GM18499 (cell line): ENCODE data around the gene LEPROT.

ENCODE experiments used
- ATAC-seq: cut with Tn5 transposase; IDR thresholded peaks from one replicate; pipeline ENCODE4 v1.9.1; 2021; ENCODE audit warnings: moderate number of reproducible peaks; ENCODE audit not compliant: insufficient read depth, unreplicated experiment

Gene LEPROT

DNA sequence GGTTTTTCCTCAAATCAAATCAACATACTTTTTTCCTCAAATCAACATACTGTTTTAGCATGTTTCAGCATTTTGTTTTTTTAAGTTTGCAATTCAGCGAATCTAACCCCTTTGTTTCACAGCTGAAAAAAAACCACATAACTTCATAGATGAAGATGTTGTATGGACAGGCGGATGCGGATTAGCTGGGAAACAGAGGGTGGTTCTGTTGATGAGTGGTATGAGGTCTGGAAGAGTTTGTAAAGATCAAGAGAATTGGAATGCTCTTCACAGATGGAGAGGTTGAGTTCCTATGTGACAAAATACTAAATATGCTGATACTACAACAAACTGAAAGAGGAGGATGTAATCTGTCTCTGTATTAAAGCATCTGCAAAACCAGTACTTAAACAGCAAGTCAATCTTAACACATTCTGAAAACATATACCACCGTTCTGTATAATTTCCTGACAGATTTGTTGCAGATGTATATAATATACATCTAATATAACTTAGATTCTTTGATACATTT, 10.6 kb upstream of the LEPROT start:
- no peak for ATAC-seq

GRCh38 chr1:65412256-65412983, 8.0 kb upstream of the LEPROT start:
- no peak for ATAC-seq

- ATAC-seq, result no peak
These were observed 7.5 kb upstream of the LEPROT start for GRCh38 chr1:65412984-65413375.

GRCh38 chr1:65414538-65414937, 5.9 kb upstream of the LEPROT start:
- ATAC-seq, result no peak

DNA sequence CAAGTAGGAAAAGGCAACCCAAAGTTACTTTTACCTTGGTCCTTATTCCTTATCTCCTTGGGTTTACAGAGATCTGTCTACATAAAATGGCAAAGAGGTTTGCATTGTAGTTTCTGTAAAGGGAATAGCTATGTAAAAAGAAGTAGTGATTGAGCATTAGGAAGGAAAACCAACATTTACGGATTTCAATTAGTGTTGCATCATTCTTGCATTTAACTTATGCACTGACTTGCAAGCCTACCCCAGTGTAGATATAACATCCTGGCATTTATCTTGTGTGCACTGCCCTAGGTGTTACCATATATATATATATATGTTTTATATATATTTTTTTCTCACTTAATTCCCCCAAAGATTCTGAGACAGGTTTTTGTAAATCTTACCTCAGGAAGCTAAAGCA, 3.7 kb upstream of the LEPROT start:
- ATAC-seq, result no peak

DNA sequence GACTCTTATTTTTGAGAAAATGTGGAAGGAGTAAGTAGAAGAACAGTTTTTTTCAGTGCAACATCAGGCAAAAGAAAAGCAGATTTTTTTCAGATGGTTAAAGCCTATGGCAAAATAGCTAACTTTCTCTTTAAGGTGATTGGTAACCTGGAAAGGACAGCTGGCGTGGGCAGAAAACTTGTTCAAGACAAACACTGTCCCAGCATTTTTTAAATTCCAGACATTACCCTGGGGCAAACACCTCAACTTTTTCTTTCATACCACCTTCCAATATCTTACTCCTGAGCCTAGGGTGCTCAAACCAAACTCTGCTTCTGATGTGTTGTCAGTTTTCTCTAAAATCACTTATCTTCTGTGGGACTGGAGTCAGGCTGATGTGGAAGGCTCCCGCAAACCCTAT, 2.7 kb upstream of the LEPROT start:
- ATAC-seq, result no peak

DNA sequence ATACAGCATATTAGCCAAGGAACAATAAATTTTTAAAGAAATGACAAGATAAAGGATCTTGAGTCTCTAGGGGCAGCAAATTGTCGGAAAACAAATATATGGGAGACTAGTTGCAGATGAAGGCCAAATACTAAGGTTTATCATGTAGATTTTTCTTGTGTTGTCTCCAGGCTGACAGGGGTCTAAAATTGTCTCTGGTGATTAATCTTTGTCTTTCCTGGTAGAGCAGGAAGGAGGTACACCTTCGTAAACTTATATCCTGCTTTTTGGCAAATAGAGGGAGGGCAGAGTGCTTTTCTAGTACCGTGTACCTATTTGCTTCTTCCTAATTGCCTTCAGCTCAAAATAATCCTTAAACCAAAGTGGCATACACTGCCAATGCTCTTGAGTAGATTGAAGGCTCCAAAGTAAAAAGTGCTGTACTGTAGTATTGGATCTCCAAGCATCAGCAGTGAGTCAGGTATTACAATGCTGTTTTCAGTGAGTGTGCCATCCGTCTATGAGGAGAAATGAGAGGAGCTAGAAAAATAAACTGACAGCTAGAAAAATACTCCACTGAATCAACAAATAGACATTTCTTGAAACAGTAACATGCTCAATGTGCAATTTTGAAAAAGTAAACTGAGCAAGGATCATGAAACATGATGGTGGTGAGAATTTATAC, 1.8 kb upstream of the LEPROT start:
- no peak for ATAC-seq

DNA sequence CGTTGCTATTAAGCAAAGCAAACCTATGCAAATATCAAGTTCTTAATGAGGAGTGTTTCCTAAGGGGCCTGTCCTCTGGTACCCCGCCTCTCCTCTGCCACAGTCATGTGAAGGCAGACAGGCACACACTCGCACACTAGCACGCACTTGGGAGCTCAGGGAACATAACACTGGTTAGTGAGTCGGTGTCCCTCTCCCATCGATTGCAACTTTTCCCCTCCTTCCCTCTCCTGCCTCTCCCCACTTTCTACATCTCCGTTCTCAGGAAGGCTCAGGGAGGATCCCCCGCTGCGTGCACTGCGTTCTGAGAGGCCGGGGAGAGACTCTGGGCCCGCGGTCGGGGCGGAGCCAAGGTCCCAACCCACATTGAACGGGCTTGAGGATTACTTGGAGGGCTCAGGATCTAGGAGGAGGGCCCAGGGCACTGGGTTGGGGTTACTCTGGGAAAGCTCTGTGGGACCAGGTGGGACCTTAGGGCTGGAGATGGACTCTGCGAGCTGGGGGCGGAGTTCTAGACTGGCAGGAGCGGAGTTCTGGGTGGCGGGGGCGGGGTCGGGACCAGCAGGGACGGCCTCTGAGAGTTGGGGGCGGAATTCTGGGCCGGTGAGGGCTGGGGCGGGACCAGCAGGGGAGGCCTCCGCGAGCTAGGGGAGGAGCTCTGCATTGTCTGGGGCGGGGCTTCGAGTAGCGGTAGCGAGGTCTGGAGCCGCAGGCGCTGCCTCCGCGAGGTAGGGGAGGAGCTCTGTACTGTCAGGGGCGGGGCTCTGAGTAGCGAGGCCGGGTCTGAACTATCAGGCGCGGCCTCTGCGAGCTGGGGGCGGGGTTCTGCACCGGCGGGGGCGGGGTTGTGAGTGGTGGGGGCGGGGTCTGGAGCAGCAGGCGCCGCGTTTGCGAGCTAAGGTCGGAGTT, 533 bp upstream of the LEPROT start:
- ATAC-seq, result peak; percentile 82

DNA sequence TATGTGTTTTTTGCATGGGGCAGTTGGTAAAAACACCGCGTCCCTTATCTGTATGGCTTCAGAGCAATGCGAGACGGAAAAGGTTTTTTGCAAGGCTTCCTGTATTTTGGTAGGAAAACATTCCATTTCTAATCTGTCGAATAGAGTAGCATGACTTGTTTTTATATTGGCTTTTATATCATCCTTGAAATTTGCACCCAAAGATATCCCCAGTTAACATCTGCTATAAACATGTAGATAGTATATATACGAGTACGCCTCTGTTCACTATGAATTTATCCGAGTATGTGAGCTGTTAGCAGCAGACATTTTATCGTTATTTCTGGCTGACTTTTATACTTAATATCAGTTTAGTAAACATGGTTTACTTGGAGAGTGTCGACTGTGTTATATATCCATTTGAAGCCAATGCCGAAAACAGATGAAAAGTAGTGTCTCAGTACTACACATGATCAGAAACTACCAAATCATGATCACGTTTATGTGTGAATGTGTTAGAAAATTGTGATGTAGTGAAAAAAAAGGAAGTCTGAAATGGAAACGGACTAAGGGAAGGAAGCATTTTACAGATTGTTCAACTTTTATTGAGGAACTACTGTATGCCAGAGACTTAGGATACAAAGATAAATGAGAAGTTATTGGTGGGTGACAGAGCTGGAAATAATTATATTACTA, 1.0 kb downstream of the LEPROT start:
- ATAC-seq, result no peak

- ATAC-seq, result no peak
These were observed 2.1 kb downstream of the LEPROT start for GRCh38 chr1:65422241-65423203.

- no peak for ATAC-seq
These were observed 3.6 kb downstream of the LEPROT start for GRCh38 chr1:65423884-65424572.

- ATAC-seq, result no peak
These were observed 4.1 kb downstream of the LEPROT start for GRCh38 chr1:65424573-65424889.

DNA sequence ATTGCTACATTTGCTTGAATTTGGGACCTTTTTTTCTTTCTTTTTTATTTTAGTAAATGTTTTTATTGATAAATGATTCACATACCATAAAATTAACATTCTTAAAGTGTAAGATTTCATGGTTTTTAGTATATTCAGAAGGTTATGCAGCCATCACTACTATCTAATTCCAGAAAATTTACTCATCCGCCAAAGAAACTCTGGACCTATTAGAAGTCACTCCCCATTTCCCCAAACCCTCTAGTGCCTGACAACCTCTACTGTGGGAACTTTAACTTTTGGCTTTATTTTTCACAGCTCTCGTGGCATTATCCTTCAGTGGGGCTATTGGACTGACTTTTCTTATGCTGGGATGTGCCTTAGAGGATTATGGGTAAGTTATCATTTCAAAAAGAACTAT, 4.5 kb downstream of the LEPROT start:
- no peak for ATAC-seq

DNA sequence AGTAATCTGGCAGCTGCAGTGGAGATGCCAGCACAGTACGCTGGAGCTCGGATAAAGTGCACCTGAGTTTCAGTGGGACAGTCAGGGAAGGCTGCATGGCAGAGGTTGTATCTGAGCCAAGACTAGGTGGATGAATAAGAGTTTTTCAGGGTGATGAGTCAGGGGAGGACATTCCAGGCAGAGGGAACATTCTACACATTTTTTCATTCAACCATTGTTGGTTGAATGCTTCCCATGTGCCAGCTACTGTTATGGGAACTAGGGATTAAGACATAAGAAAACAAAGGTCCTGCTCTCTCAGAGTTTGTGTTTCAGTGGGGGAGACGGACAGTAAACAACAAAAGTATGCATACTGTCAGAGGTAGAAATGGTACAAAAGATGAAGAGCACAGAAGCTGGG, 5.2 kb downstream of the LEPROT start:
- no peak for ATAC-seq

DNA sequence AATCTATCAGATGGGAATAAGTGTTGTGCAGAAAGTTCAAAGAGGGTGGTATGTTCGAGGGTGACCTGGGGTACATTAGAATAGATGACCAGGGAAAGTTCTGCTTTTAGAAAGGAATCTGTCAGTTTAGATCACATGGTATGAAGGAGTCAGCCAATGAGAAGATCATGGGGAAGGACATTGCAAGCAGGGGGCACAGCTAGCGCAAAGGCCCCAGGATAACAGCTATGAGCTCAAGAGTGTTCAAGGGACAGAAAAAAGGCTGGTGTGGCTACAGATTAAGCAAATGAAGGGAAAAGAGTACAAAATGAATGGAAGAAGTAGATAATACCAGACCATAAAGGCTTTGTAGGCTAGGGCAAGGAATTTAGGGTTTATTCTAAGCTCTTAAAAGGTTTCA, 8.6 kb downstream of the LEPROT start:
- no peak for ATAC-seq

DNA sequence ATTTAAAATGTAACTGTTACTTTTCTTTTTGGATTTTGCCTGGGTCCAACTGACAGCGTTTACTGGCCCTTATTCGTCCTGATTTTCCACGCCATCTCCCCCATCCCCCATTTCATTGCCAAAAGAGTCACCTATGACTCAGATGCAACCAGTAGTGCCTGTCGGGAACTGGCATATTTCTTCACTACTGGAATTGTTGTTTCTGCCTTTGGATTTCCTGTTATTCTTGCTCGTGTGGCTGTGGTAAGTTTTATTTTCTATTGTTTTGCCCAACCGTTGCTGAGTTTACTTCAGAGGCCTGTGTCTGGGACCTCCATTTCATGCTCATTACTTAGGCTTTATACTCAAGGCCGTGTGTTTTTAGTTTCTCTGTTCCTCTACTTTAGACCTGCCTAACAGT, 9.3 kb downstream of the LEPROT start:
- no peak for ATAC-seq

- ATAC-seq, result no peak
These were observed 10.7 kb downstream of the LEPROT start for GRCh38 chr1:65431111-65431705.

GRCh38 chr1:65432918-65433317, 12.4 kb downstream of the LEPROT start:
- no peak for ATAC-seq
